Transverse colon (tissue), 4 donors: Measurements from ENCODE around the gene LPIN1. TPM values are rescaled to one million over a fixed set of nuclear protein-coding genes. Genes with fewer than 3 reads are reported as not detected.
"Not testable (repeated sequence)": the region's sequence is repeated elsewhere in the genome, so short reads cannot be mapped to it uniquely, and the experiment has no call there.

Experiments used
- DNase-seq: peaks from one replicate; pipeline ENCODE4 v3.0.0-alpha.2; 2019
- H3K27ac ChIP-seq, 4 donors: fragments of 200-600 bp; sonication (generic); 2 replicates each; pipeline ENCODE4 v1.5.1; 2016 to 2018; ENCODE audit warnings: inconsistent platforms in 4 of 4
- H3K27me3 ChIP-seq: fragments of 200-600 bp; sonication (generic); 2 replicates; pipeline ENCODE4 v1.5.1; 2017; ENCODE audit warnings: inconsistent platforms
- H3K36me3 ChIP-seq, 4 donors: fragments of 200-600 bp; sonication (generic); 2 replicates each; pipeline ENCODE4 v1.5.1; 2017 to 2019; ENCODE audit warnings: inconsistent platforms in 4 of 4
- H3K4me1 ChIP-seq, 4 donors: fragments of 200-600 bp; sonication (generic); 2 replicates each; pipeline ENCODE4 v1.5.1; 2017 to 2020; ENCODE audit warnings: inconsistent platforms in 4 of 4
- H3K4me3 ChIP-seq, 4 donors: fragments of 200-600 bp; sonication (generic); 1 replicate in 1 of 4; 2 replicates in 3 of 4; pipeline versions ENCODE4 v1.5.1 to v1.6.1; 2017 to 2019; ENCODE audit warnings: inconsistent platforms in 4 of 4
- H3K9me3 ChIP-seq, 2 donors: fragments of 200-600 bp; sonication (generic); 2 replicates each; pipeline ENCODE4 v1.5.1; 2017 to 2019; ENCODE audit warnings: inconsistent platforms in 2 of 2
- EP300 ChIP-seq: sonication (generic); formaldehyde crosslinking; IDR thresholded peaks from one replicate; pipeline ENCODE4 v1.6.1; 2017; ENCODE audit warnings: antibody characterized with exemption, low read depth
- POLR2A ChIP-seq: fragments of 450-650 bp; IDR thresholded peaks from one replicate; pipeline ENCODE4 v1.6.1; 2016; ENCODE audit warnings: antibody characterized with exemption, mild to moderate bottlenecking, moderate library complexity
- POLR2AphosphoS5 ChIP-seq, 3 donors: sonication (generic); formaldehyde crosslinking; IDR thresholded peaks; one replicate each; pipeline ENCODE4 v1.6.1; 2016; ENCODE audit warnings: antibody characterized with exemption in 3 of 3
- WGBS, 2 donors: methylation state at CpG; one replicate each; pipeline ENCODE4 v1.1.5; 2018; ENCODE audit warnings: low coverage in 1 of 2; 5-methylcytosine and 5-hydroxymethylcytosine counted together
- in situ Hi-C, 4 donors: fragments of 200-750 bp; cut with MboI; loops; one replicate each; pipeline versions ENCODE4 v1.15.0 to v1.15.1; 2017; ENCODE audit warnings: low sequenced_read_pairs in 3 of 4, low pct_ligation_motif_present in 1 of 4, low pct_unique_long_range_greater_than_20kb in 1 of 4
- intact Hi-C: fragments of 100-400 bp; cut with DNase I; formaldehyde crosslinking; loops from one replicate; pipeline ENCODE4 v1.15.1; 2023; ENCODE audit warnings: low total_unique reads
- total RNA-seq, 4 donors: library from RNA; depleted of rRNA; stranded (reverse); fragments of >200 nt; gene quantifications; one replicate each; pipeline ENCODE4 v1.1.0, GENCODE V29; 2016
- TF ChIP-seq, protein P1 (sequence below), 5 experiments: fragments of 200-600 bp in 3 of 5; fragments of 450-650 bp in 2 of 5; sonication (generic) in 3 of 5; IDR thresholded peaks; 1 replicate in 2 of 5; 2 replicates in 3 of 5; pipeline ENCODE4 v1.5.1; 2016 to 2017; ENCODE audit warnings: antibody characterized with exemption in 5 of 5, inconsistent platforms in 3 of 5, mild to moderate bottlenecking in 2 of 5, moderate library complexity in 1 of 5

Gene LPIN1
- total RNA-seq, 4 donors from 2014 or later = 19.7 to 62.1 (median 26.6) TPM

DNA sequence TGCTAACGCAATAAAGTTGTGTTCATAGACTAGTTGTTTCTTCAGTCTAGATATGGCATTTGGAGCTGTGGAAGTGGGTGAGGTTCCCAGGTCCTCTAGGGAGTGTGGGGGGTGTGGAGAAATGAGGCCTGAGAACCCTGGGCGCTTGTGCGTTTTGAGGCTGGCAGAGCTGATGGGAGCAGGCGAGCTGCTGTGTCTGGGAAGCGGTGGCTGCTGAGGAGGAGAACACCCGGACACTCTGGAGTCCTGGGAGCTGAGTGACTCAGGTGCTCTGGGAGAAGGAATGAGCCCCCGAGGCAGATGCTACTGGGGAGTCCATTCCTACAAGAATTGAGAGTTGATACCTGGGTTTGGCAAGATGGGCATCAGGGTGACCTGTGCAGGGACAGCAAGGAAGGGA is 67.5 kb downstream of the LPIN1 start:
- intact Hi-C loops = no loop called here
- TF ChIP-seq POLR2AphosphoS5 (IDR thresholded peaks at IDR 0.05) (no peak), EP300 (no peak), POLR2A (no peak)
- TF ChIP-seq, protein P1, sequence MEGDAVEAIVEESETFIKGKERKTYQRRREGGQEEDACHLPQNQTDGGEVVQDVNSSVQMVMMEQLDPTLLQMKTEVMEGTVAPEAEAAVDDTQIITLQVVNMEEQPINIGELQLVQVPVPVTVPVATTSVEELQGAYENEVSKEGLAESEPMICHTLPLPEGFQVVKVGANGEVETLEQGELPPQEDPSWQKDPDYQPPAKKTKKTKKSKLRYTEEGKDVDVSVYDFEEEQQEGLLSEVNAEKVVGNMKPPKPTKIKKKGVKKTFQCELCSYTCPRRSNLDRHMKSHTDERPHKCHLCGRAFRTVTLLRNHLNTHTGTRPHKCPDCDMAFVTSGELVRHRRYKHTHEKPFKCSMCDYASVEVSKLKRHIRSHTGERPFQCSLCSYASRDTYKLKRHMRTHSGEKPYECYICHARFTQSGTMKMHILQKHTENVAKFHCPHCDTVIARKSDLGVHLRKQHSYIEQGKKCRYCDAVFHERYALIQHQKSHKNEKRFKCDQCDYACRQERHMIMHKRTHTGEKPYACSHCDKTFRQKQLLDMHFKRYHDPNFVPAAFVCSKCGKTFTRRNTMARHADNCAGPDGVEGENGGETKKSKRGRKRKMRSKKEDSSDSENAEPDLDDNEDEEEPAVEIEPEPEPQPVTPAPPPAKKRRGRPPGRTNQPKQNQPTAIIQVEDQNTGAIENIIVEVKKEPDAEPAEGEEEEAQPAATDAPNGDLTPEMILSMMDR (IDR thresholded peaks at IDR 0.05) = no peak
- Histone ChIP-seq H3K27me3 (no peaks in the 10 kb centered on the region), H3K9me3 (no peaks in the 10 kb centered on the region), H3K4me1 (no peaks in the 10 kb centered on the region), H3K36me3 (peaks cover 0 to 19% (median 4%) of the 10 kb centered on the region in 4 donors), H3K4me3 (no peak overlapping the region), H3K27ac (no peak overlapping the region)
- in situ Hi-C loops = no loop called here
- no peak for DNase-seq
- WGBS, 2 donors = 97% methylated on average over 7 of the region's 7 CpGs; no CpG with 5 or more reads in 1 of the 2 donors

DNA sequence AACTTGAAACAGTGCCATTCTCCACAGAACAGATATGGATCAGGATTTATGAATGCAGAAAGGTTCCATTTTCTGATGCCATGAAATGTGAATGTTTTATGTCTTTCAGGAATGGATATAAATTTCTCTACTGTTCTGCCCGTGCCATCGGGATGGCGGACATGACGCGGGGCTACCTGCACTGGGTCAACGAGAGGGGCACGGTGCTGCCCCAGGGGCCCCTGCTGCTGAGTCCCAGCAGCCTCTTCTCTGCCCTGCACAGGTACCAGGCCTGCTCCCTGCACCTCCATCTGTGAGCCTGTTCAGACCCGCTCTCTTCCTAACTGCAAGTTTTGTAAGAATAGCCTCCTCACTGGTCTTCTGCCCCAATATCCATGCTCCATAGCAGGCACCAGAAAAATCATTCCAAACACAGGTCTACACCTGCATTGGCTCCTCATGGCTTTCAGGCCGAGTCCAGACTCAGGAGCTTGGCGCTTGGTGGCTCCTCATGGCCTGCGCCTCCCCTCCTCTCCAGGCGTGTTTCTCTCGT is 68.6 kb downstream of the LPIN1 start:
- H3K9me3 ChIP-seq = no peaks in the 10 kb centered on the region
- no peaks in the 10 kb centered on the region for H3K4me1 ChIP-seq
- in situ Hi-C loops (no loop called here), intact Hi-C loops (no loop called here)
- no peak for TF ChIP-seq EP300
- TF ChIP-seq POLR2A = no peak
- no peak for TF ChIP-seq POLR2AphosphoS5 (IDR thresholded peaks at IDR 0.05)
- no peaks in the 10 kb centered on the region for H3K27me3 ChIP-seq
- no peak for DNase-seq
- H3K36me3 ChIP-seq = peaks cover 0 to 29% (median 4%) of the 10 kb centered on the region in 4 donors
- WGBS, 2 donors = 97% methylated on average over 13 of the region's 13 CpGs; no CpG with 5 or more reads in 1 of the 2 donors
- no peak overlapping the region for H3K4me3 ChIP-seq
- no peak overlapping the region for H3K27ac ChIP-seq

DNA sequence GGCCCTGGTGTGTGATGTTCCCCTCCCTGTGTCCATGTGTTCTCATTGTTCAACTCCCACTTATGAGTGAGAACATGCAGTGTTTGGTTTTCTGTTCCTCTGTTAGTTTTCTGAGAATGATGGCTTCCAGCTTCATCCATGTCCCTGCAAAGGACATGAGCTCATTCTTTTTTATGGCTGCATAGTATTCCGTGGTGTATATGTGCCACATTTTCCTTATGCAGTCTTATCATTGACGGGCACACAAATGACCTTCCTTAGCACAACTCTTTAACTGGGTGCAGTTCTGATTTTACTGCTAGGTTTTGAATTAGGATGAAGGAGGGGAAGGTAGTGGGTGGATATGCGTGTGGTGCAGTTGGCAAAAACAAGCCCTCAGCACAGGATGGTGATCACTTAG is 70.5 kb downstream of the LPIN1 start:
- intact Hi-C loops, H3K9me3 ChIP-seq, H3K27ac ChIP-seq, in situ Hi-C loops, DNase-seq, H3K4me1 ChIP-seq, H3K4me3 ChIP-seq, H3K27me3 ChIP-seq: not testable (repeated sequence)
- H3K36me3 ChIP-seq = peaks cover 0 to 35% (median 7%) of the 10 kb centered on the region in 4 donors
- WGBS, 2 donors = 96 to 98% methylated on average over 3 of the region's 3 CpGs

DNA sequence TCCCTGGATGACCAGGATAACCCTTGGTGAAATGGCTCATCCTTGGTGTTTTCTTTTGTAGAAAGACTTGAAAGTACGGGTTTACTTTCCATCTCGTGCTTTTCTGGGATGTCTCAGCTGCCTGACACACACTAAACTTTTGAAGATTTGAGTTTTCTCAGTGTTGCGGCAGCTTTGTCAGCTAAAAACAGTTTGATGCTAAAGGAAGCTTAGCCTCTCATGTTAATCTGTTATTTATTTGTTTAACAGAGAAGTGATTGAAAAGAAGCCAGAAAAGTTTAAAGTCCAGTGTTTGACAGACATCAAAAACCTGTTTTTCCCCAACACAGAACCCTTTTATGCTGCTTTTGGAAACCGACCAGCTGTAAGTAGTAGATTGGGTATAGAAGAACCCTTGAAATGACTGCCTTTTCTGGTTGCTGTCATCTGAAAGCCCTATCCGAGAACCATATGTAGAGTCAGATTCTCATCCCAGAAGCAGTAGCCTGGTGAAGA is 72.8 kb downstream of the LPIN1 start:
- Histone ChIP-seq H3K4me1 (peaks cover 0 to 16% (median 3%) of the 10 kb centered on the region in 4 donors), H3K9me3 (no peaks in the 10 kb centered on the region), H3K4me3 (no peak overlapping the region), H3K27me3 (no peaks in the 10 kb centered on the region), H3K36me3 (peaks cover 0 to 40% (median 7%) of the 10 kb centered on the region in 4 donors), H3K27ac (no peak overlapping the region)
- WGBS, 2 donors = 32 to 61% methylated on average over 4 to 5 of the region's 5 CpGs
- TF ChIP-seq POLR2AphosphoS5 (IDR thresholded peaks at IDR 0.05) = no peak
- TF ChIP-seq POLR2A = no peak
- TF ChIP-seq, protein P1 (IDR thresholded peaks at IDR 0.05) = no peak
- in situ Hi-C loops = no loop called here
- no peak for DNase-seq
- intact Hi-C loops = no loop called here

DNA sequence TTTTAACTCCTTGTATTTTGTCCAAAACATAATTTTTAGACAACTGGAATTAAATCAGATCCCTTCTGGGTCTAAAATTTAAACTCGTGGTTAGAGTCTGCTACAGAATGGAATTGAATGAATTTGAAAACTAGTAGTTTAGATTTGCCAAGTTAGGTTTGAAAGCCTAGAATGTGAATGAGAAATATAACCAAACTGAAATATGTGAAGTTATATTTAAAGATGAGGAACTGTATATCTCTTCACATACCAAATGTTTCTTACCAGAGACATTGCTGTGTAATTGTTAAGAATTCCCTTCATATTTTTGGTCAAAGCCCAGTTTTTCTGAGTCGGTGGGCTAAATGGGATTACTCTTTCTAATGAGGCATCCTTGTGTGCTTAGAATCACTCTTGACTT is 74.2 kb downstream of the LPIN1 start:
- 86 to 90% methylated on average over 2 of the region's 2 CpGs for WGBS, 2 donors
- Histone ChIP-seq H3K27me3 (no peaks in the 10 kb centered on the region), H3K27ac (no peak overlapping the region), H3K4me3 (no peak overlapping the region), H3K9me3 (no peaks in the 10 kb centered on the region), H3K4me1 (peaks cover 0 to 16% (median 3%) of the 10 kb centered on the region in 4 donors), H3K36me3 (peaks cover 0 to 36% (median 5%) of the 10 kb centered on the region in 4 donors)
- in situ Hi-C loops = no loop called here
- DNase-seq = no peak
- no peak for TF ChIP-seq POLR2AphosphoS5 (IDR thresholded peaks at IDR 0.05)
- intact Hi-C loops = no loop called here
